DMS 273 (cell line): ENCODE measurements around the gene SOX5.

Source experiments
- DNase-seq: peaks from one replicate; lab custom pipeline; 2025; ENCODE audit not compliant: unreplicated experiment; lab: John Stamatoyannopoulos, UW

Gene SOX5

GRCh38 chr12:23621900-23622299 is 327.6 kb downstream of the SOX5 start:
- DNase-seq: no peak

DNA sequence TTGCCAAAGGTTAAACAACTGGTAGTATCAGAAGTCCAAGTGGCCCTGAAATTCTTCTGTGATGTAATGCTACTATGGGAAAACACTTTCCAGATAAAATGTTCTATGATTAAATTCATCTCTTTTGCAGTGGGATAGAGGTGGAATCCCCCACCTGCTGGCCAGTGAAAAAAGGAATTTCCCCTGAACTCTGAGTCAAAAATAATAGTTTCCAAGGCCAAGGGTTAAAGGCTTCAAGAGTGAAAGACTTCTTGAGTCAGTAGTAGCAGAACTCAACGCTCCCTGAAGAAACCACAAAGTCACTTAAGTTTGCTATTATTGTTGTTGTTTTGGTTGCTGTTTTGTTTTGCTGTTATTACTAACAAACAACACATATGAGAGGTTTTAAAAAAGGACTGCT is 330.8 kb downstream of the SOX5 start:
- DNase-seq: peak; percentile 15

DNA sequence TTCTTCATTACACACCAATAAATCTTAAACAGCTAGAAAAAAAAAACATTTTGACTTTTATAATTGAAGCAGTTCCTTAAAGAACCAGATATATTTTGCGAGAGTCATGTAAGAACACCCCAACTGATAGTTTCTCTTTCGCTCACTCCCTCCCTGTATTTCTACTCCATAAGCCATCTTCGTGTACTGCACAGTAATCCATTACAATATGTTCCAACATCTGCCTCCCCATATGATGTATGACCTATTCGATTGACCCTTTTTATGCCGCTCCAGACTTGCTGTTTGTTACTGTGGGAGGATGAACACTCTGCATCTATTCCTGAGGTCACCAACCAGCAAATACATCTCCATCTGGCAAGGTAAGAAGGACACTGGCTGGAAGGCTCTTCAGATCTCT is 331.7 kb downstream of the SOX5 start:
- DNase-seq: peak; percentile 92

DNA sequence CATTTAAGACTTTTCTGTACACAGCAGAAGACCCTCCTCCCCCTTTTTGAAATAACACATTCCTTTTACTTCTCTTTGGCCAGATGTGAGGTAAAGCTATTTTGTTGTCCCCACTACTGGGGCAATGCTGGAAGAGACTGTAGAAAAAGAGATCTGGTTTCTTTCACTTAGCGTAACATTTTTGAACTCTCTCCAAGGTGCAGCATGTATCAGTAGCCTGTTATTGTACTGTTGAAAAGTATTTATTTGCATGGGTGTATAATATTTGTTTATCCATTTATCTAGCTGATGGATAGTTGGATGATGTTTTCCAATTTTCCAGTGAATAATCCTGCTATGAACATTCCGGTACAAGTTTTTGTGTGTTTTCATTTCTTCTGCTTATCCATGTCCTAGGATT is 335.2 kb downstream of the SOX5 start:
- no peak for DNase-seq

DNA sequence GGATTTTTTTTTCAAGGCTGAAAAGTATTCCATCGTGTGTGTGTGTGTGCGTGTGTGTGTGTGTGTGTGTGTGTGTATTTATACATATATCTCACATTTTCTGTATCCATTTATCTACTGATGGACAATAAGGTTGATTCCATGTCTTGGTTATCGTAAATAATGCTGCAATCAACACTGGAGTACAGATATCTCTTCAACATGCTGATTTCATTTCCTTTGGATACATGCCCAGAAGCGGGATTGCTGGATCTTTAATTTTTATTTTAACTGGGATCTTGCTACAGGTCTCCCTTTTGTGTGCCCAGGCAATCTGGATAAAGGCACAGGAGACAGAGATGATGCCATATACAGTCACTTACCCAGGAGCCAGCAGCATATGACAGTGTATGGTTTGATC is 338.1 kb downstream of the SOX5 start:
- DNase-seq: peak; percentile 41

DNA sequence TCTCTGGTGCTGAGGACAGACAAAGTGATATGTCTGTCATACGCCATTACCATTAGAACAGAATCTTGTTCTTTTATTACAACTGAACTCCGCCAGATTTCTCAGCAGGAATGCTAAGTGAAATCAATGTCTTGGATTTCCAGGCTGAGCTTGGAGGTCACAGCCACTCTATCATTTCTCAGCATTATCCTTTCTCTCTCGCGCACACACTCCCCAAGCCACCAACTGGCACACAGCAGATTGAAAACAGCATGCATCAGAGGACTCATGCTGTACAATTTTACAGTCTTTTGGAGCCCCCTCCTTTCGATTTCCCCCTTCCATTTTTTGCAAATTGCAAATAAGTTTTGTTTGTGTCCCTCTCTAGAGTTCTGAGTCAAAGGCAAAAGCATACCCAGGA is 348.6 kb downstream of the SOX5 start:
- no peak for DNase-seq

DNA sequence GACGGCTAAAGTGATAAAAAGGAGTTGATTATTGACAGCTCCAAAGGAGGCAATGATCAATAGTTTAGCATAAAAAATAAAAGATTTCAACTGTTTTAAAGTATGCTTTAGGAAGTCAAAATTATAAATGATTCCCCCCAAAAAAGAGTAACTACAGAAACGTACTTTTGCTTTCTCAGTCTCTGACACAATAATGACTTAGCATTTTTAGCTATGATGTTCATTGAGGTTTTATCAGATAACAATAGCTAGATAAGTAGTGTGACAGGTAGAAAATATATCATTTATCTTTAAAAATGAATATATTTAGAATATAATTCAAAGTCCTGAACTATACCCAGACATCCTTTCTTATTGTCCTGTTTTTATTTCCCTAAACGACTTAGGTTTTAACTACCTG is 352.9 kb downstream of the SOX5 start:
- DNase-seq: no peak

- DNase-seq: no peak
These were observed 361.5 kb downstream of the SOX5 start for GRCh38 chr12:23587833-23588559.

DNA sequence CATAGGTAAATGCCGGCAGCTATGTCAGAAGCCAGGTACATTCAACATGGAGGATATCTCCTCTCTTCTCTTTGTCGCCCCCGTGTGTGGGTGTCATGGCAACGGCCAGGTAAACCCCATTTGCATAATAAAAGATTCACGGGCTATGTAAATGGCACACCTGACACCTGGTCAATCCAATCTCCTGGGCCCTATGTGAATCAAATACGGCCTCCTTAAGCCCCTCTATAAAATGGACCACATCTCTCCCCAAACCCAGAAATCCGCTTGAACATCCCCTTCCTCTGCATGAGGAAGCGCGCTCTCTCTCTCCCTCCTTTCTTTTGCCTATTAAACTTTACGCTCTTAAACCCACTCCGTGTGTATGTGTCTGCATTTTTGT is 363.7 kb downstream of the SOX5 start:
- DNase-seq: no peak

GRCh38 chr12:23585156-23585781 is 364.2 kb downstream of the SOX5 start:
- DNase-seq: no peak

DNA sequence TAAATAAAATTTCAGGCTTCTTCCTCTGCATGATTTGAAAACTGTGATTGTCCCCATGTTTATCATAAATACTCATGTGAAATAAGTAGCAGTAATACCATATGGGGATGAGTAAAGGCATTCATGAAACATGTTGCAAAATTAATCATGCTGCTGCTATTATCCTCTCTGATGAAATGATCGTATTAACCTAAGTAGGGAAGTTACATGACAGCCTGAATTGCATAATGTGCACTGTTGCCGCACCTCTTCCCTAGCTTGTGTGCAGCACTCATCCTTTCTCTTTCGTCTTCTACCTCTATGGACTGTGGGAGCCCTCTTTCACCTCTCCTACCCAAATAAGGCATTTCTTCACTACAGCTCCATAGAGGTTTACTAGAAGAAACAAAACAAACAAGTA is 367.6 kb downstream of the SOX5 start:
- no peak for DNase-seq

GRCh38 chr12:23579257-23579656 is 370.2 kb downstream of the SOX5 start:
- no peak for DNase-seq

DNA sequence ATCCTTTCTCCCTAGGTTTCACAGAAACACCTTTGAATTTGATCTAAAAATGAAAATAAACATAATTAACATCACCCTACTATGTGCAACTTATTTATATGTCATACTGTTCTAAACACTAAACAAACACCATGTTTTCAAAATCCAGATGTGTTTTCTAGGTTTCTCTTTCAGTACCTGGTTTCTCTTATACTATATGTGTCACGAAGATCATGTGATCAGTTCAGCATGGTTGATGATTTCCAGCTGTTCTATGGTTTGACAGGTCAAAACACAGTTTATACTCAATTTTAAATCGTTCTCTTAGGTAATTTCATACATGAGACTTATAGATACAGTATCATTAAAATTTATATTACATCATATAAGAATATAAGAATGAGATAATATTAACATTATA is 373.1 kb downstream of the SOX5 start:
- no peak for DNase-seq

DNA sequence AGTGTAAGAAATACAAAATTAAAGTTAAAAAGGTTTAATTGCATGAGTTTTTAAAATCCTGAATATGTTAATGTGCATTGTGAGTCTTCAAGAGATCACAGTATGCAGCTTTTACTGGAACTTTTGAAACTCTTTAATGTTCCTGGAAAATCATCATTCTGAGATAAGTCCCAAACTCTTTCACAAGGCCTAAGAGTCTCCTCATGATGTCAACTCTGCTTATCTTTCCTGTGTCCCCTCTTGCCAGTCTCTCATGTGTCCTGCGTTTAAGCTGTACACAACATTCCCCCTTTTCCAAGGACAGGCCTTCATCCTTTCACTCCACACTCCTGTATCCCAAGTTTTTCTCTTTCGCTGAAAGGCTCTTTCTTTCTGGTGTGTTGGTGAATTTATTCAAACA is 380.1 kb downstream of the SOX5 start:
- DNase-seq: no peak

- no peak for DNase-seq
These were observed 383.3 kb downstream of the SOX5 start for GRCh38 chr12:23566133-23566532.

DNA sequence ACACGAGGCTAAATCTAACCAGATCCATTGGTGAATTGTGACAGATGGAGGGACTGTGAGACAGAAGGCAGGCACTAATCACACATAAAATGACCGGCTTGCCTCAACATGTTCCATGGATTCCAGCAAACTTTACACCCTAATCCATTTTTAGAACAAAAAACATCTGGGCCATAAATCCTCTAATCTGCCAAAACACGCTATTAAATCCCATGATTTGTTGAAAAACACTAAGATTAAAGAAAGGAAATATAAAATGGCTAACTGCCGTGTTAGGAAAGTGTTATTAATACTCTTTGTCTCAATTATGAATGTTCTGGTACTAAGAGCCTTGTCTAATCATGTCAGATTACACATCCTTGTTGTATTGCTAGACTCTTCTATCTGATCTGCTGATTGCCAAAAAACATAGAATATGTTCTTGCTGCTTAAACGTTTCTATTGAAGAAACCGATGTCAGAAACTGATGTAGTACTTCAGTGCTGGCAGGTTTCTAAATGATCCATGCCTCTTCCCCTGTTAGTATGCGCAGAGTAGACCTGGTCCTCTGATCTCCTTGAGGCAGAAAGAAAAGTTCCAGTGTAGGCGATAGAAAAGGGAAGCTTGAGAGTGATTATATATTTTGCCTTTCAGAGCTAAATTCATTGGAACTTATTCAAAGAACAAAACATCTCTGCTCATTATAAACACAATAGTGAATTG is 384.9 kb downstream of the SOX5 start:
- peak; percentile 92 for DNase-seq

DNA sequence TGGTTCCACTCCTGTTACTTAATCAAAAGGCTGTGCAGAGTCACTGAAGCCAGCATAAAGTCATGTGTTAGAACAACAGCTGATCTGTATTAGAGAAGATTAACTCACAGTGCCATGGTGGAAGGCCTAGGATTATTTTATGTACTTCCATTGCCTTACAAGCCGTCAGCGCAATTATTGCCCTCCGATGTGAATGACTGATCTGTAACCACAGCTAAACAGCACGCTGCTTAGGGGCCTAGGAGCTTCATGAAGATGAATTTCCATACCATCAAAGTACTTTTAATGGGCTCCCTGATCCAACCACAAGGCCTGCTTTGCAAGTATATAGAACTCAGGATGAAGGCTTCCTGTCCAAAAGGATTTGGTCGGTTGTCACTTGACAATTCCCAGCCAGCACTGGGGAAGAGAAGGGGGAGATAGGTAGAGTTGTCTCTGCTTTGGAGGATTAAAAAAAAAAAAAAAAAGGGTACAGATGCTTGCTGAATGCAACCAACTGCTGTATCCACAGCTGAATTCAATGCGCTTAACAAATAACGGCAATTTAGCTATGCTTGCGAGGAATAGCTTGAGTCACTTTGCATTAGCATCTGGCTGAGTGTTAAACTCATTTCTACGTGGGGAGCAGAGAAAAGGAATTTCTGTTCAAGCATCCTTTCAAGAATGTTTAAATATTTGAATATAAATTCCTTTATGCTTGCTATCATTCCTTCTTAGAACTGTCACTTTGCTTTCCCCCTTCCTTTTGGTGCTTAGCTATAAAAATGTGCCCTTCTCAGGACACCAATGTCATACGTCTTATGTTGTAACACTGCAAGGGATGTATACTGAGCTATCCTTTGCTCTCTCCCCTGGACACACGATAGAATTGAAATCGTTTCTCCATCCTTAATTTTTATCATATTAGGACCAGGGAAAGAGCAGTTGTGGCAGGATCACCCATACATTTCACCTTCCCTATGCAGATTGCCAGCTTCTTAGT is 387.8 kb downstream of the SOX5 start:
- peak; percentile 66 for DNase-seq

DNA sequence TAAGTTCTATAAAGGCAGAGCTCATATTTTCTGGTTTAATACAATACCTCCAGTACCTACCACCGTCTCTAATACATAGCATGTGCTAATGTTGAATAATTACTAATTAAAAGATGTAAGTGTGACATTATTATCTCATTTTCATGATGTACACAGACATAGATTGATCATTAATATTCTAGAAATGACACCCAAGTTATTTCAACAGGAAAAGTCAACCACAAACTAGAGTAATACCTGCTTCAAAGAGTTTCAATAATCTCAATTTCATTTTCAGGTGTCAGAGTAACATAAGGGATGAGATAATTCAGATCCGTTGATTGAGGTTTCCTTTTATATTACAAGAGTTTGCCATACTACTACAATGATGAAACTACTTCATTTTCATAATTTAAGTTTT is 388.9 kb downstream of the SOX5 start:
- DNase-seq: no peak

DNA sequence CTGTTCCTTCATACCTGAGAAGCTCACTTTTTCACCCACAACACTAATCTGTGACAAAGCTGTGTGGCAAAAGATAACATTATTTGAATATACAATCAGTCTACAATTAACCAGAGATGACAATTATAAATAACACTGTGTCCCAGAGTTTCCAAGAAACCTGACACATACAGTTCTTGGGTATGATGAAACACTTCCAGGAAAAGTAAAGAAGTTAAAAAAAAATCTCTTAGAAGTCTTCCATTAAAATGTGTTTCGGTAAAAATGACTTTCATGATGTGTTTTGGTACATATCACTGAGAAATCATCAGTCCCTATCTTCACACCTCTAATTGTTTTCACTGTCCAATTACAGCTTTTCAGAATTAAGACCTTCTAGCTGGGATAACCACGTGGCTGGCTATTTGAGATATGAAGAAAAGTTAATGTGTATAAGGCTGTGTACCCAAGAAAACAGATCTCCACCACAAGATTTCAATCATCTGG is 390.2 kb downstream of the SOX5 start:
- DNase-seq: no peak

DNA sequence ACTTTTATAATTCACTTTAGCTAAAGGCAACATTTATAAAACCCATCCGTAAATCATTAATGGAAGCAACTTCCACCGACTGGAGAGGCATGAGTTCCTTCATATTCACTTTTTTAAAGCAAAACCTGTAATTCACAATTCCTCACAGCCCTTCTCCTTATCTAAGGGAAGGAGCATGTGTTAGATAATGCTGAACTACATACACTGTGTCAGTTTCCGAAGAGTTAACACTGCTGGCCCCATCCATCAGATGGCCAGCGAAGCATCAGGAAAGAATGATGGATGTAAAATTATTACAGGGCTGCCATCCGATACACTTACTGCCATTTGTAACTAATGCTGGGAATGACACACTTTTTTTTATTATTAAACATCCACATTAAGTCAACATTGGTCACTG is 392.8 kb downstream of the SOX5 start:
- DNase-seq: peak; percentile 23

DNA sequence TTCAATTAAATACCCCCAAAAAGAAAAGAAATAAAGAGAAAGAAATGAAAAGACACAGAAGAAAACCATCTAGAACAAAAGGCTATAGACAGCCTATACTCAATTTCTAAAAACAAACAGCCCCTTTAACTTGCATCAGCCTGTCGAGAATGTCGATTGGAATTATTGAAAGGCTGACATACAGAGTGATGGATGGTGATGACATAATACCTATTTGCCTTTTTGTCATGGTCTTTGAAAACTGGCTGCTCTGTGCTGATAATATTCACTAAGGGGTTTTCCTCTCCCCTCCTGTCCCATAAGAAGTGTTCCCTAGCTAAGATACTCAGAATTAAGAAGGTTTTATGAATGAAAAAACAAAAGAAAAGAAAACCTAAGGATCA is 393.7 kb downstream of the SOX5 start:
- peak; percentile 4 for DNase-seq
